Hematopoietic multipotent progenitor cell treated with erythropoietin and hydrocortisone succinate and interleukin-3 and kit ligand, for 4 days (in vitro differentiated cells): ENCODE data around the gene DPEP3.
"Not testable (repeated sequence)": the region's sequence is repeated elsewhere in the genome, so short reads cannot be mapped to it uniquely, and the experiment has no call there.

Experiments used
- DNase-seq: peaks from one replicate; pipeline ENCODE4 v3.0.0-alpha.2; 2015

Gene DPEP3

DNA sequence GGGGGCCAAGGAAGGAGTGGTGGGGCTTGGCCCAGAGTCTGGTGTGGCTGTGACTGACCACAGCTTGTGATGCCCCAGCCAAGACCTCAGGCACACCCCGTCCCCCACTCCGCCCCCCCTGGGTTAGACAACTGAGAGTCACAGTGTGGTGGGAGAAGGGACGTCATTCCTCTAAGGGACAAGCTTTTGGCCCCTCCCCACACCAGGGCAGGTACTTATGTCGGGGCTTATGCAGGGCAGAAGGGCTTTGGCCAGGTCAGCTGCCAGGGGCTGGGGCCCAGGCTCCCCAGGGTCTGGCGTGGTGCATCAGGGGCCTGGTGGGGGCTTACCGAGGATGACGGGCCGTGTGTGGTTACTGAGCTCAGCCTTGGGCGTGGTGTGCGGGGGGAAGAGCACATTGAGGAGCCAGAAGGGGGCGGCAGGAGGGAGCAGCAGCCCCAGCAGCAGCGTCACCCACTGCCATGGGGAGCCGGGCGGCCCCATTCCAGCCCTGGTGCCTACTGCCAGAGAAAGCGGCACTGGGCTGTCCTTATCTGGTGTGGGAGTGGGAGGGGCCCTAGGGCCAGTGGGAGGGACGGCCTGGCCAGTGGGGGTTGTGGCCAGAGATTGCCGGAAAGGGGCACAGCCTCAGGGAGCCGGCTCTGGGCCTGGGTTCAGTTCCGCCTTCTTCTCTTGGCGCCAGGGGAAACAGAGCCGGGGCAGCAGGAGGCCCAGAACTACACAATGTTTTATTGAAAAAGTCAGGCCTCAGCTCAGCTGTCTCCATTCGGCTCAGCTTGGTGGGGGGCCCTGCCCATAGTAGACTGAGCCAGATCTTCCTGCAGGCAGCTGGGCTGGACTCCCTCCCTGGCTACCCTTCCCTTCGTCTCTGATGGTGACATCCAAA is 36.4 kb downstream of the DPEP3 start, which contains the start of gene LCAT:
Gene LCAT, minus strand, starts transcription at position 502 of the 886 bp plus-strand sequence. Its CDS starts 19 bp downstream, at position 483.
- peak; percentile 38 for DNase-seq

DNA sequence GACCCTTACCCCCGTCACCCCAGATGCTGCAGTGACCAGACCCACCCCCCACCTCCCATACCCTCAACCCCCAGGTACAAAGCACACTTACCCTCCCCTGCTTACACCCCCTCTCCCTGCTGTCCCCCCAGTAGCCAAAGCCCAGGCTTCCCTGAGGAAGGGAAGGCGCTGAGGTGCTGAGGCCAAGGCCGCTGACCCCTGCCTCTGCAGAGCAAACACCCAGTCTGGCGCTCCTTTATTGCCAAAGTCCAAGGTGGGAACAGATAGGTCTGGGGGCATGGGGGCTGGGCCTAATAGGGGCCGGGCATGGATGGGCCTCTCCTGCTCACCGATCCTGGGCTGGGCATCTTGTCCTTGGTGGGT is 37.1 kb downstream of the DPEP3 start:
- DNase-seq, result no peak

DNA sequence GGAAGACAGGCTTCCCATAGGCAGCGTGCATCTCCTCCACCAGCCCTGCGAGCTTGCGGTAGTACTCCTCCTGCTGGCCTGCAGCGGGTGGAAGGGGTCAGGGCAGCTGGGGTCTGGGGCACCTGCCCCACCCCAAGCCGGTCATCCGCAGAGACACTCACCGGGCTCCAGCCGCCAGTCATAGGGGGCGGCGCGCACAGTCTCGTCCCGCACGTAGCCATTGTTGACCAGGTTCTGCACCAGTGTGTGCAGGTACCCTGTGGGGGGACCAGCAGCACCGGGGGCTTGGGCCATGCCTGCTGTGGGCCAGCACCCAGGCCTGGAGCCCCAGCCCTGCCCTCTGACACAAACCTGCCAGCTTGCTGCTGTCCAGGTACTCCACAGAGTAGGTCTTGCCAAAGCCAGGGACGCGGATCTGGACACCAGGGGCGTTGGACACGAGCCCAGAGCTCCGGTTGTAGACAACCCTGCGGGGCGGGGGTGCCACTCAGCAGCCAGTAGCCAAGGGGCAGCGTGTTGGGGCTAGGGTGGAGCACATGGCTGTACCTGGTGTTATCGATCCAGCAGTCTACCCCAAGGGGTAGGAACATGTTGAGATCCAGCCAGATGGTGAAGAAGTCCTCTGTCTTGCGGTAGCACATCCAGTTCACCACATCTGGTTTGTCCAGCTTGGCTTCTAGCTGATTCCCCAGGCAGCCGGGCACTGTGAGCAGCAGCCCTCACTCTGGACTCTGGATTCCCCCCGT is 37.6 kb downstream of the DPEP3 start:
- DNase-seq, result no peak

DNA sequence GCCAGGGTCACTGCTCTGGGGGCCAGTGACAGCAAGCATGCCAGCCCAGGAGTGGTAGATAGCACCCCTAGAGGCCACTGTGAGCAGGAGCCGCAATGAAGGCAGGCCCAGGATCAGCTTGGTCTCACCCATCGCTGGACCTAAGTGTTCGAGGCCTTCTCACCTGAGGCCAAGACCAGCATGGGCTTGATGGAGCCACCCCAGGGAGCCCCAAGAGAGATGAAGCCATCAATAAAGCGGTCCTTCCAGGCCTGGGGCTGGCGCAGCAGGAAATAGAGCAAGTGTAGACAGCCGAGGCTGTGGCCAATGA is 38.1 kb downstream of the DPEP3 start:
- DNase-seq, result peak; percentile 75

DNA sequence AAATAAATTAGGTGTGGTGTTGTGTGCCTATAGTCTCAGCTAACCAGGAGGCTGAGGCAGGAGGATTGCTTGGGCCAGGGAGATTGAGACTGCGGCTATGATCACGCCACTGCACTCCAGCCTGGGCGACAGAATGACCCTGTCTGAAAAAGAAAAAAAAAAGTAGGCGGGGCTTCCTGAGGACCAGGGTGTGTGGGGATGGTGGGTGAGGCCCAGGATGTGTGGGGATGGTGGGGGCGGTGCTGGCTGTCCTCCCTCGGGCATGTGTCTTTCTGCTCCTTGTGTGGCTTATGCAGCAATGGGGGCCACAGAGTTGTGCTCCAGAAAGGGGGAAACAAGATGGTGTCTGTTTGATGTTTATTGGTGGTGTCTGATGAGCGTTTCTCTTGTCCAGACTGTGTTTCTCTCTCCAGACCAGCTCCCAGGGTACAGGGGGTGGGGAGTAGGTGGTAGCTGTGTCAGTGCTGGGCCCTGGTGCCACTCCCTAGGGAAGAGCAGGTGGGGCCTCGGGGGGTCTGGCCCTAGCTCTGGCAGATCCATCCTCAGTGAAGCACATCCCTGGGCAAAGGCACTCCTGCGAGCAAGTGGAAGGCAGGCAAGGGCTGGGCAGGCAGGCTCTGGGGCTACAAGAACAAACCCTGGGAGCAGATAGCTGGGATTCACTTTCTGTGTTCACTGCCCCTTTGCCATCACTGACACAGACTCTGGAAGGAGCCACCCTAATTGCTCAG is 38.7 kb downstream of the DPEP3 start:
- peak; percentile 30 for DNase-seq

DNA sequence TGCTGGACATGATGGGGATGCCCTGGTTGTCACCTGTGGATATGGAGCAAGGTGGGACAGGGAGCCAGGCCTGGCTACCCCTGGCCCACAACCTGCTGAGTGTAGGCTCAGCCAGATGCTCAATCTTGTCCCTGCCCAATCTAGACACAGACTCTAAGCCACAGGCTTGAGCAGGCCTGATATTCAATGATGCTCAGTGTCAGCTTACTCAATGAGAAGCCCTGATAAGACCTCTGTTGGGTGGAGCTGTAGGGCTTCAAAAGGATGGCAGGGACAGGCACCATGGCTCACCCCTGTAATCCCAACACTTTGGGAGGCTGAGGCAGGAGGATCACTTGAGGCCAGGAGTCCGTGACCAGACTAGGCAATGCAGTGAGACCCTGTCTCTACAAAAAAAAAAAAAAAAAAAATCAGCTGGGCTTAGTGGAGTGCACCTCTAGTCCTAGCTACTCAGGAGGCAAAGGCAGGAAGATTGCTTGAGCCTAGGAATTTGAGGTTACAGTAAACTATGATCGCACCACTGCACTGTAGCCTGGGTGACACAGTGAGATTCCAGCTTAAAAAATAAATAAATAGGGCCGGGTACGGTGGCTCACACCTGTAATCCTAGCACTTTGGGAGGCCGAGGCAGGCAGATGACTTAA is 39.7 kb downstream of the DPEP3 start:
- DNase-seq, result peak; percentile 65

DNA sequence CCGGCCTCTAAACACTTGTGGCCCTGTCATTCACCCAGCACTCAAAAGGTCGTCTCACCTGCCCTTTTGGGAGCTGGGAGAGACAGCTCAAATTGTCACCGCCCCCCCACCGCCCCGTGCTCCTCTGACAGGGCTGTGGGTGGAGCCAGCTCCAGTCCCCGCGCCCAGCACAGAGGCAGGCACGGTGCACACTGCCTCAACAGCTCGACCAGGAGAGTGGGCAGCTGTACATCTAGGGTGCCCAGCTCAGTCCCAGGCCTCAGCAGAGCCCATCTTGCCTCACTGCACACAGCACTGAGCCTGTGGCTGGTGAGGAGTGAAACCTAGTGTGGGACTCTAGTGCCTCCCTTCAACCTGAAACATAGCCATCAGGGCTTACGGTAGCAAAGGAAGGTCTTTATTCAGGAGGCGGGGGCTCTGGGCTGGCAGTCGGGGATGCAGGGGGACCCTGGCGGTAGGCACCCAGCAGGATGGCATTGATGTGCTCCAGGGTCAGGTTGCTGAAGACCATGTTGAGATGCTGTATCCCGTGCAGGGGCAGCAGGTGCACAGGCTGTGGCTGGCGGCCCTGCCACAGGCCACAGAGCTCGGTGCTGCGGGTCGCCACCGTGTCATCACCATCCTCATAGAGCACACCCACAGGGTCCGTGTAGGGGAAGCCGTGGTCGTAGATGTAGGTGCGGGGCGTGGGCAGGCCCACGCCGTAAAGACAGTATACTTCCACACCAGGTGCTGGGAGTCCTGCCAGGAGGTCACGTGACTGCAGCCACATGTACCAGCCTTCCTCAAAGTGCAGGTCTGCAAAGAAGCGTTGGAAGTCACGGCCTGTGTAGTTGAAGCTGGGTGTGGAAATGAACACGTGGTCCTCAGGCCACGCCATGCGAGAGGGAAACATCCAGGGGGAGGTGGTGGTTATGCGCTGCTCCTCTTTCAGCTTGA is 40.5 kb downstream of the DPEP3 start:
- DNase-seq, result peak; percentile 56

DNA sequence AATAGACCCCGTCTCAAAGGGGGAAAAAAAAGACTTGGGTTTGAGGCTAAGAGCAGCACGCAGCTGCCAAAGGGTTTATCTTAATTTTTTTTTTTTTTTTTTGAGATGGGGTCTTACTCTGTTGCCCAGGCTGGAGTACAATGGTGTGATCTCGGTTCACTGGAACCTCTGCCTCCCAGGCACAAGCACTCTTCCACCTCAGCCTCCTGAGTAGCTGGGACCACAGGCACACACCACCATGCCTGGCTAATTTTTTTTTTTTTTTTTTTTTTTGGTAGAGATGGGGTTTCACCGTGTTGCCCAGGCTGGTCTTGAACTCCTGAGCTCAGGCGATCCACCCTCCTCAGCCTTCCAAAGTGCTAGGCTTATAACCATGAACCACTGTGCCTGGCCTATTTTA is 42.6 kb downstream of the DPEP3 start:
- not testable (repeated sequence) for DNase-seq

DNA sequence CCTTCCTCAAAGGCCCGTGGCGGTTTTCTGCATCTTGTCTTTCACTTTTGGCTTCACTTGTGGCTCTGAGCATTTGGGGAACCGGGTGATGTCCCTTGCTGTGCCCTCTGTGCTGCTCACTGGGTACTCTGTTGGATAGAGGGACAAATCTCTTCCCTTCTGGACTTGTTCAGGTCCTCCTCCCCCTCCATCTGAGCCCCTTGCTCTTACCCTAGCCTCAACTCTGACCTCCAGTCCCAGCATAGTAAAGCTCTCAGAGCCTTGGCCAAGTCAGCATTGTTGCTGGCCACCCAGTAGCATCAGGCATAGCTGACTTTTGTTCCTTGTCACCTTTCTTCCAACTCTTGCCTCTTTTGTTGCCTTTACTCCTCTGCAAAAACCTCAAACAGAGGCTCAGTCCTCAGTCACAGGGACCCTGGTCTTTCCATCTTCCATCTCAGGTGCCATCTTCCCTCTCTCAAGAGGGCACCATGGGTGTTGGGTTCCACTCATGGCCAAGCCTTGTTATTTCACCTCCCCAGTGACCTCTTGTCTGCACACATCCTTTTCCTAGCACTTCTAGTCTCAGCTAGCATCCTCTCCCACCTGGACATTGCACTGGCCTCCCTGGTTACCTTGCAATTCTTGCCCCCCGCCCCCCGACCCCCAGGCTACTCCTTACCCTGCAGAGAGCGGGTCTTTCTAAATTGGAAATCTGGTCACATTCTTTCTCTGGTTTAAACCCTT is 43.3 kb downstream of the DPEP3 start:
- DNase-seq, result peak; percentile 94

DNA sequence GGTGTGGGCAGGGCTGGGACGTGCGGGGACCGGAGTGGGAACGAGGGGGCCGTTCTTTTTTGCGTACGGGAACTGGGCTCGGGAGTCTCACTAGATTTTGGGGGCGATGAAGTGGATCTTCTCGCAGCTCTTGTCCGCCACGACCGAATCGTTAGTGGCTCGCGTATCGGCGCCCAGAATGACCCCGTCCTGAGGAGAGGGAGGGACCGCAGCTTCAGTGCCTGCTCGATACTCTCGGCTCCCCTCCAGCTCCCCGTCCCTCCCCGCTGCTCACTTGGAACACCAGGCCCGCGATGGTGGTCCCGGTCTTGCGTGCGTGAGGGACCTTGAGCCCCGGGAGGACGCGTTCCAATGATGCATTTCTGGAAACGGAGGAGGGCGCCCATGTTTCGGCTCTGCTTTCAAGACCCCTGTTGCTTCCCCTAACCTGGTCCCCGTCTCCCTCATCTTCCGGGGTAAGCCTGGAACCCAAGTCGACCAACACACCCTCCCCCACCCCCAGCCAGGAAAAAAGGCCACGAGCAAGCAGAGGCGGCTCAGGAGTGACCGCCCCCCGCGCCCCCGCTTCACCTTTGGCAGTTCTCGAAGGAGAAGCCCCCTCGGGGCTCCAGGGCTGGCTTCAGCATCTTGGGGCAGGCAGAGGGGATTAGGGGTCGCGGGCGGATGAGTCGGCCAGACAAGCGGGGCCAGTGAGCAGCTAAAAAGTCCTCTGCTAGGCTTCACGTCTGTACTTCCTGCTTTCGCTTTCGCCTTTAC is 44.0 kb downstream of the DPEP3 start, which contains the start of gene PSMB10:
Gene PSMB10, minus strand, starts transcription at position 727 of the 756 bp plus-strand sequence. Its CDS starts 101 bp downstream, at position 626.
- peak; percentile 81 for DNase-seq

DNA sequence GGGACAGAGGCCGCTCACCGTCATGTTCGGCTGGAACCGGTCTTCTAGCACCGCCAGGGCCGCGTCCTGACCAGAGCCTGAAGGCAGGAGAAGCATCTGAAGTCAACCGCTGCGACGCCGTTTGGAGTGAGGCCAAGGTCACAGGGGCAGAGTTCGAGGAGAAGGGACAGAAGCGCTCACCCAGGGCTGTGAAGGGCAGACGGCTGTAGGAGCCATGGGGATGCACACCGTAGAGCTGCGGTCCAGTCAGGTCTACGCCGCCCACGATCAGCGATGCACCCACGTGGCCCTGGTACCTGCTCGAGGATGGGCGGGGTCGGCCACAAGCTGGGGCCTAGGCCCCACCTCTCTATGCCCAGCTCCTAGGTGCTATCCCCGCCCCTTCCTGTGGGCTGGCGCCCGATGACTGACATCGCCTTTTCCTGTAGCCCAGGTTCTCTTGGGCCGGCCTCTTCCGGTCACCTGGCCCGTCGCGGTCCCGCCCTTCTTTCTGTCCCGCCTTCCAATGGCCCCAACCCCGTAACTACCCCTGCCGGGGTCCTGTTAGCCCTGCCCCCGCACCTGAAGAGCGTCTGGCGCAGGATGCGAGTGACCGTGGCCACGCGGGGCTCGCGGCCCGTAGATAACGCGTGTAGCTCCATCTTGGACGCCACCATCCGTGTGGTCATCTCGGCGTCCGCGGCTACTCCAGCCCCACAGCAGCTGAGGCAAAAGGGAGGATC is 44.7 kb downstream of the DPEP3 start:
- DNase-seq, result peak; percentile 98

DNA sequence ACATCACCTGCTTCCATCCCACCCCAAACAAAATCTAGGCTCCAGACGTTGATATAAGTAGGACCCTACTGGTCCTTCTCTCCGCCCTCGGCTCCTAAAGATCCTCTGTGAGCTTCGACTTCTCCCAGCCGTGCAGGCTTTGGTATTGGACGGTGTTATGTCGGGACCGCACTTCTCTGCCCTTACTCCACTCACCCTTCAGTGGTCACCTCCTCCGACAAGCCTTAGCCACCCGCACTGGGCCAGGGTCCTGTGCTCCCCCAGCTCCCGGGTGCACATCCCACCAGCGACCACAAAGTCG is 45.2 kb downstream of the DPEP3 start:
- DNase-seq, result no peak

DNA sequence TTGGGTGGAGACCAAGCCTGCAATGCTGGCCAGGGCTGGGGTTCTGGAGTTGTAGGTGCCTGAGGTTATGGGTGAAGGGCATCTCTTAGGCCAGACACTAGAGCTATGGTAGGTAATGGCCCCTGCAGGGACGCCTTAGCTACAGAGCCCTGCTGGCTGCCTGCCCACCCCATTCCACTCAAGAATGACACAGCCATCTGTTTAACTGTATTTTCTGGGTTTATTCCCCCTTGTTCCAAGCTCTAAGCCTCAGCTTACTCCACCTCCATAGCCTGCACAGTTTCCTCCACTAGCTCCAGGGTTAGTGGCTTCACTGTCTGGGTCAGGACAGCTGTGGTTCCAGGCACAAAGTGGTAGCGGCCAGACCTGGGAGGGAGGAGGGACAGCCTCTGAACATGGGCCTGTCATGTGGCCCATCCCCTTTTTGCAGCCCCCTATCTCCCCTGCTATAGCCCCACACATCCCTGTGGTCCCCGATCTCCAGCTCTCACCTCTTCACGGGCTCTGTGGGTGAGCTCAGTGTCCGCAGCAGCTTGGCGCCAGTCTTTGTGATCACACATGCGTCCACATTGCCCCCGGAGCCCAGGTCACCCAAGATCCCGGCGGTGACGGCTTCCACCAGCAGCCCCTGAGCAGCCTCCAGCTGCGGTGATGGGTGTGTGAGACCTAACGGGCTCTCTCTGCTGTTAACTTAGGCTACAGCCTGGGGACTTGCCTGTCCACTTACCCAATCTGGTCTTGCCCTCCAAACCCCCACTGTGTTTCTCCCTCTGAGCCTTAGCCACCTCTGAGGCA is 45.8 kb downstream of the DPEP3 start:
- DNase-seq, result no peak

DNA sequence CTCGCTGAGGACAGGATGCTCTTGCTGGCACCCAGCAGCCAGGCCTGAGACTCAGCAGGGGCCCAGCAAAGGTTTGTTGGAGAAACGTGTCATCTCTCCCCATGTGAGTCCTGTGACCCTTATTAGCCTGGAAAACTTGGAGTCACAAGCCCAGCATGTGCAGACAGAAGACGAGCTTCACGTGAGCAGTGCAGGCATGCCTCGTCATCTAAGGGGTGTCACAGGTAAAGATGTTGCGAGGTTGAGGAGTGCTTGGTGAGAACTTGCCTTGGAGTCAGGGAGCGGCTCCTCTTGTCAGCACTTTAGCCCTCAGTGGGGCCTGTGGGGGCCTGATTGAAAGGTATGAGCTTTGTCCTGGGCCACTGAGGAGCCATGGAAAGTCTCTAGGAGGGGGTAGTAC is 46.5 kb downstream of the DPEP3 start:
- DNase-seq, result no peak

DNA sequence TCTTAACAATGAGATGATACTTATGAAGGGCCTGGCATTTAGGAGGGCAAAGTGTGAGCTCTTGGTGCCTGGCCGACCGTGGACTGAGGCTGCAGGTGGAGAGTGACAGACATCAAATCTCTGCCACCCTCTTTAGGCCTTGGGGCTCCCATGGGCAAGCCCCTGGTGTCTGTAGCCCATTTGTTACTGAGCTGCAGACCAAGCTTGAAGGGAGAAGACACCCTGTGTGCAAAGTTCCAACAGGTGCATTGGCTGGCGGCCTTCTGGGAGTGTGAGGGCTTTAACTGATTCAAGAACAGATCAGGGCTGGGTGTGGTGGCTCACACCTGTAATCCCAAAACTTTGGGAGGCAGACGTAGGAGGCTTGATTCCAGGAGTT is 47.8 kb downstream of the DPEP3 start:
- DNase-seq, result no peak

DNA sequence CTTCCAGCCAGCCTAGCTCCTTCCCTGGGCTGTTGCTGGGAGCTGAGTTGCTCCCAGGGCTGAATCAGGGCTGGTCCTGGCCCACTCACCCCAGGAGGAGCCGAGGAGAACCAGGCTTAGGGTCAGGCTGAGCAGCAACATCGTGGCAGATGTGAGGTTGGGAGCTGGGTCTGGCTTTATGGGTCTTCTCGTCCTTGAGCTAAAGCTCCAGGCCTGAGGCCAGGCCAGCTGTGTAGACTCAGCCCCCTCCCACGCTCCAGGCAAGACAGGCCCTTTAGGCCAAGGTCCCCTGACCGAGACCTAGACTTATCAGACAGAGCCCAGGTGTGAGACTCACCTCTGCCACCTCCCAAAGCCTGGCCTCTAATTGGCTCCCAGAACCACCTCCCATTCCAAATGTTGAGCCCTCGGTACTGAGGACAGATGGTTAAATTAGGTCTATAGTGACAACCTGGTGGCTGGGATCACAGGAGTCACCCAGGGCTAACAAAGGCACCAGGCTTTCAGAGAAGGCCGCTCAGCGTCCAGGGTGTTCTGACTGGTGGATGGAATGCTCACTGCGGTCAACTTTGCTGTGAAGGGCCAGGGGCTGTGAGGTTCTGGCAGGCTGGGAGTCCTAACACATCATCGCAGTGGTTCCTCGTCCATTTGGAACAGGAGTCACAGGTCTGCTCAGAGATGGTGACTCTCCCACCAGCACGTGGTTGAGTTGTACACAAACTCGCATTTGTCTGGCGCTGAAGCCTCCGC is 48.4 kb downstream of the DPEP3 start, which contains the start of gene CTRL:
Gene CTRL, minus strand, starts transcription at position 151 of the 750 bp plus-strand sequence. Its CDS starts 10 bp downstream, at position 141.
- DNase-seq, result no peak

DNA sequence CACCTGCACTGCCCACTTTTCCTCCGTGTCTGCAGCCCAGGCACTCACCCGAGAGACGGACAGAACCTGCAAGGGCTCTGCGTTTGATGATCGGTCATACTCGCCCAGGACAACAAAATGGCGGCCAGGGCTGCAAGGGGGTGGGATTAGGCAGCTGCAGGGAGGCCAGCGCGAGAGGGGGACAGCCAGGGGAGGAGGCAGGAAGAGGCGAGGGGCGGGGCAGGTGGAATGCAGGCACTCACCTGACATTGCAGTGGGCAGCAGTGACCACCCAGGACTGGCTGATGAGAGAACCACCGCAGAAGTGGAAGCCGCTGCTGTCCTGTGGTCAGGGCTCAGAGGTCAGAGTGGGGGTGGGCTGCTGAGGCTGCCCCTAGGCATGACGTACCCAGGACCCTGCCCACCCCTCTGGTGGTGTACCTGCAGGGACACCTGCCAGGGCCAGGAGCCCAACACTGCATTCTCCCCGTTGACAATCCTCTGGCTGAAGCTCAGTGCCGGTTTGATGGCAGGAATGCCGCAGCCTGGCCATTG is 49.6 kb downstream of the DPEP3 start:
- DNase-seq, result no peak

DNA sequence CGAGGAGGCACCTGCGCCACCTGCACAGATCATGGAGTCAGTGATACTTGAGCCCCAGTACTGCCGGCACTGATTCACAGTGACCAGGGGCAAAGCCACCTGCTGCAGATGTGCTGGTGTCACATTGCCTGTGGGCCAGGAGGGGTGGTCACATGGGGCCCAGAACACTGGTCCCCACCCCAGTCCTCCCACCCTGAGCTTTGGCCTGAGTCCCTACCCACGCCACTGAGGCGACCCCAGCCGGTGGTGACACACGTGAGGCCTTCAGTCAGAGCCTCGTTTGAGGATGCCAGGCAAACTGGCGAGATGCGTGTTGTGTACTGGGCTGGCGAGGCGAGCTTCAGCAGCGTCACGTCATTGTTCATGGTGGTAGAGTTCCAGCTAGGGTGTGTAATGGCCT is 50.1 kb downstream of the DPEP3 start:
- no peak for DNase-seq
